ENCODE measurements around the gene GJD3. TPM values are rescaled to one million over a fixed set of nuclear protein-coding genes. Genes with fewer than 3 reads are reported as not detected.
"Not testable (repeated sequence)": the region's sequence is repeated elsewhere in the genome, so short reads cannot be mapped to it uniquely, and the experiment has no call there.

Gene GJD3
- polyA plus RNA-seq, 3 donors: 0.34 TPM; not detected in 2

DNA sequence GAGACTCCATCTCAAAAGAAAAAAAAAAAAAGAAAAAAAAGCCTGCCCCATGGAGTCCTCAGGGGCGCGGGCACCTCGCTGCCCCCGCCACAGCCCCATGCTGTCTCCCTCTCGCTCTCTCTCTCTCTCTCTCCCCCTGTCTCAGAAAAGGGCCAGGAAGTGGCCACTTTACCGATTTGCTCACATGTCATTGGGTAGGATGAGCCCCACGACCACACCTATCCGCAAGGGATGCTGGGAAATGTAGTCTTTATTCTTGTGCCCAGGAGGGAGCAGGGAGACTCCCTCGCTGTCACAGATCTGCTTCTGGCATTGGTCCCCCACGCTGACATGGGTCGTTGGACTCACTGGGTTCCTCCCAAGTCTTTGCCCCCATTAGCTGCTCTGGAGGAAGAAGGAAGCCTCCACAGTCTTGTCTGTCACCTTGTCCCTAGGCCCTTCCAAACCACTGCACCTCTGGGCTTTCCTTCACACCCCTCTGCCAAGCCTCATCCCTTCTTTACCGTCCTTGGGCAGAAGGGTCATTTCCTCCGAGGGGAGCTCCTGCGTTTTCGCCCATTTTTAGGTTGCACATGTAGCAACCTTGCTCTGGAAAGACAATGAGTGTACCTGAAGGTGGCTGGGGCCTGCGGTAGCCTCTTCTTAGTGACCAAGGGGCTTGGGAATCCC lies 6.9 kb upstream of the GJD3 start:
- DNase-seq: no peak

DNA sequence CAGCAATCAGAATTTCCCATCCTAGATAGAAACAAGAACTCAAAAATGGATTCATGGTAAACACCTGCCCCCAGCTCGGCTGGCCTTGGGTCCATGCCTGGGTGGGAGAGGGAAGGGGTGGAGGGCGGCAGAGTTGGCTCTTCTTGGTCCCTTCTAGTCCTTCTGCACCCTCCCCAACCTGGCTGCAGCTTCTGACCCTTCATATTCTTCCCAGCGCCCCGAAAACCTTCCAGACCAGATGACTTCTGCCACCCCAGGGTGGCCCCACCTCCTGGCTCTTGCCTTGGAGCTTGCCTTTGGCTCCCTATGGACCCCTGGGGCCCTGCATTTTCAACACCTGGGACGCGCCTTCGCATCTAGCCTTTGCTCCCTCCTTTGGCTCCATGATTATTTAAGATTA lies 5.4 kb upstream of the GJD3 start:
- DNase-seq: no peak

DNA sequence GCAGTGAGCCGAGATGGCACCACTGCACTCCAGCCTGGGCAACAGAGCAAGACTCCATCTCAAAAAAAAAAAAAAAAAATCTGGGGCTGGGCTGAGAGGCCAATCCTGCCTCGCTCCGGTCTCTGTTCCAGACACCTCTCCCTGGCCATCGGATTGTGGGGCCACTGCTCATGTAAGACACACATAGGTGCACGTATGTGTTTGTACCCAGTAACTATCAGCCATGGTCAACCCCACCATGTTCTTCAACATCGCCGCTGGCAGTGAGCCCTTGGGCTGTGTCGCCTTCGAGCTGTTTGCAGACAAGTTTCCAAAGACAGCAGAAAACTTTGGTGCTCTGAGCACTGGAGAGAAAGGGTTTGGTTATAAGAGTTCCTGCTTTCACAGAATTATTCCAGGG lies 3.2 kb upstream of the GJD3 start:
- DNase-seq: not testable (repeated sequence)

DNA sequence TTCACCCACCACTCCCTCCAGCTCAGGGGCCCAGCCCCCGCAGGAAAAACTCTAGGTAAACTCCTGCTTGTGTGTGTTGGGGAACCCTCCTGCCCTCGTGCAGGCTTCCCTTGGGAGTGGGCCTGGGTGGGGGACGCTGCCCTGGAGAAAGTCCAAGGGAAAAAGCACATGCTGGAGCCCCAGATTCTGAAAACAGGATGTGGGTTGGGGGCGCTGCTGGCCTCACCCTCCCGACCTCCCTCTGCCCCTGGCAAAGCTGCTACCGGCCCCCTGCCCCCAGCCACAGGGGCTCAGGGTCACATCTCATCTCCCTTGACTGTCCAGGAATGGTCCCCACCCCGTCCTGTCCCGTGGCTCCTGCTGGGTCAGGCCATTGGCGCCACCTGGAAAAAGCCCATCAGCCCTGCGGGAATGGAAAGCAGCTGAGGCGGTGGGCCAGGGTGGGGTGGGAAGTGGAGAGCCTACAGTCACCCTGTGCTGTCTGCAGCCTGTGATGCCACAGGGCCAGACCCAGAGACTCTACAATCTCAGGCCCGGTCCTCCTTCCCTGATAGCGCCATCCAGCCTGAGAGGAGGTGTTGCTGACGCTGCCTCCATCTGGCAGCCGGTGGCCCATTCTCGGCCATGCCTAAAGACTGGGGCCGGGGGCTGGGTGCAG lies 2.5 kb upstream of the GJD3 start:
- DNase-seq: no peak

DNA sequence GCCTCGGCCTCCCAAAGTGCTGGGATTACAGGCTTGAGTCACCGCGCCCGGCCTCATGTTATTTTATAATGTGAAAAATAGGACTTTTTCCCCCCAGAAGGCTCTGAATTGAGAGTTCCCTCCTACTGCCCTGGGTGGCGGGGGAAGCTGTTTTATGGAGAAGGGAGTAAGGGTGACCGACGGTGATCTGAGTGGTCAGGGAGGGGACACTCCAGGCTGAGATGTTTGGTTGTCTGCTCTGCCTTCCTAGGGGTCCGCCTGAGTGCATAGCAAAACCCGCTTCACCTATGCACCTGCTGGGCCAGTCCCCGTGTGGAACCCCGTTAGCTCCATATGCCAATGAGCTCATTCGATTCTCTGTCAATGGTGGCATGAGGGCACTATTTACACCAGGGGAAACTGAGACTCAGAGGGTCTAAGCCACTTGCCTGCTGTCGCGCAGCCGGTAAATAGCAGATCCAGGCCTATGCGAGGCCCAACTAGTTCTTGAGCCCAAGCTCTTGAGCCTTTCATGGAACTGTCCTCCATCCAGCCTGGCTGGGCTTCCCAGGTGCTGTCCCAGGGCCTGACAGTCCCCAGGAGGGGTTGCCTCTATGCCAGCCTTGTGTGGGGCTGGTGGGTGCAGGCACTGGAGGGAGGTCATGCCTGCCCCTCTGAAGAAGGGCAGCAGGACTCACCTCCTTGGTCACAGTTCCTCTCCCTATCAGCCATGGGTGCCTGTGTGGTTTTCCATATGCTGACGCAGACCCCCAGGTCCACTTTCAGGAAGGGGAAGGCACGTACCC lies 1.7 kb upstream of the GJD3 start:
- DNase-seq: no peak

DNA sequence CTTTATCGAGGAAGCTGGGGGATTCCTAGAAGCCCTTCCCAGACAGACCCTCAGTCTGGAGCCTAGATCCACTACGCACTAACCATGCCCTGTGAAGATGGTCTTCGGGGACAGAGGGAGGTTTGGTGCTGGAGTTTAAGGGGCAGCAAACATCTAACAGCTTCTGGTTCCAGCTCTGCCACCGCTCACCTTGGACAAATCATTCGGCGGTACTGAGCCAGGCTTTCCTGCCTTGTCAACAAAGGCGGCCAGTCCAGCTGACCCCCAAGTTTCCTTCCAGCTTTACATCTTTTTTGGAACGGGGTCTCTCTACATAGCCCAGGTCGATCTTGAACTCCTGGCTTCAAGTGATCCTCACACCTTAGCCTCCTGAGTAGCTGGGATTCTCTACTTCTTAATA lies 369 bp upstream of the GJD3 start:
- no peak for DNase-seq

DNA sequence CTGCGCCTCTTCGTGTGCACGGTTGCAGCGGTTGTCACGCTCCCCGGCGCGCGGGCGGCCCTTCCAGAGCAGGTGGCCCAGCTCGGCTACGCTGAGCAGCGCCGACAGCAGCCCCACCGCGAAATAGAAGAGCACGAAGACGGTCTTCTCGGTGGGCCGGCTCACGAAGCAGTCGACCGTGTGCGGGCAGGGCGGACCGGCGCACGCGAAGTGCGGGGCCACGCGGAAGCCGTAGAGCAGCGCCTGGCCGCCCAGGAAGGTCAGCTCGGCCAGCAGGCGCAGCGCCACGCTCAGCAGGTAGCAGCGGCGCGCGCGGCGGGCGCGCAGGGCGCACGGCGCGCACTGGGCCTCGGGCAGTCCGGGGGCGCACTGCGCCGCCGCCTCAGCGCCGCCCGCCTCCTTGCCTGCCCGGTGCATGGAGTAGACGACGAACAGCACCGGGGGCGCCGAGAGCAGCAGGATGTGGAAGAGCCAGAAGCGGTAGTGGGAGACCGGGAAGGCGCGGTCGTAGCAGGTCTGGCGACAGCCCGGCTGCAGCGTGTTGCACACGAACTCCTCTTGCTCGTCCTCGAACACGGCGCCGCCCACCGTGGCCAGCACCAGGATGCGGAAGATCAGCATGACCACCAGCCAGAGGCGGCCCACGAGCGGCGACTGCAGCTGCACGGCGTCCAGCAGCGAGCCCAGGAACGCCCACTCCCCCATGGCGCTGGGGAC lies 1.3 kb downstream of the GJD3 start:
- no peak for DNase-seq

DNA sequence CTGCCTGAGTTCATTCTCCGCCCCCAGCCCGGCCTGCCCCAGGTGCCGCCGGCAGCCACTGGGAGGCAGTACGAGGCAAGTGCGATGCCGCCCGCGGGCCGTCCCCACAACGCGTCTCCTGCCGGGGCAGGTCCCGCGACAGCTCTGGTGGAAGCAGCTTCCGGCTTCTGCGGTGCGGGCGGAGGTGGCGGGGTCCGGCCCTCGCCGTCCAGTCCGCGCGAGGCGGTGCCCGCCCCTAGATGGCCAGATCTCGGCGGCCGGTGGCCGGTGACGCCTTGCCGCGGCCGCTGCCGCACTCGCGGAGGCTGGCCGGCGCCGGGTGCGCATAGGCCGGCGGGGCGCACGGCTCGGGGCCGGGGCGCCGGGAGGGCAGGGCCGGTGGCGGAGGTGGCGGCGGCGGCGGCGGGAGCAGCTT lies 1.8 kb downstream of the GJD3 start:
- DNase-seq: peak; percentile 69

DNA sequence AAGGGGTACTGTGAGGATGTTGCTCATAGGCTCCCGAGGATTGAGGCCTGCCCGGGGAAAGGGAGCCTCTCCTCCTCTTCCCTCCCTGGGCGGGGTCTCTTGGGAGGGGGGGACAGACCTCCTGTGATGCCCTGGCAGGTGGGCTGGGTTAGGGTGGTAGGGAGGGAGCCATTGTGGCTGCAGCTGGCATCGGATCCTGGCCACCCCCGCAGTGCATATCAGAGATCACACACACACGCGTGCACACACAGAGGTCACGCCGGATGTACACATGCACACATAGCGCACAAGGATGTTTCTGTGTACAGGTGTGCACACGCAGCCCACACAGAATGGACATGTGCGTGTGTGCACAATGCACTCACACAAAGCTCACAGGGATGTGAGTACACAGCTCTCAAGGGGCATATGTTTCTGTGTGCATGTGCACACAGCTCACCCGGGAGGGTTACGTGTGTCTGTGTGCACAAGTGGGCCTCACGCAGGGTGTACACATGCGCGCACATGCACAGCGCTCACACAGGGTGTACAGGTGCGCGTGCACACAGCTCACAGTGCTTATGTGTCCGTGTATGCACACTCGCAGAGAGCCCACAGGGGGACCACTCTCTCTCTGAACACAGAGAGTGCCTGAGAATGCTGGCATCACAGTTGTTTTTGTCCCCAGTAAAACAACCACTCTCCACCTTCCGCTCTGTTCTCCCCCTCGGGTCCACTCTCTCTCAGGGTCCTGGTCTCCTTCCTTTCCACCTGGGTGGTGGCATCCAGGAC lies 2.4 kb downstream of the GJD3 start:
- DNase-seq: no peak

DNA sequence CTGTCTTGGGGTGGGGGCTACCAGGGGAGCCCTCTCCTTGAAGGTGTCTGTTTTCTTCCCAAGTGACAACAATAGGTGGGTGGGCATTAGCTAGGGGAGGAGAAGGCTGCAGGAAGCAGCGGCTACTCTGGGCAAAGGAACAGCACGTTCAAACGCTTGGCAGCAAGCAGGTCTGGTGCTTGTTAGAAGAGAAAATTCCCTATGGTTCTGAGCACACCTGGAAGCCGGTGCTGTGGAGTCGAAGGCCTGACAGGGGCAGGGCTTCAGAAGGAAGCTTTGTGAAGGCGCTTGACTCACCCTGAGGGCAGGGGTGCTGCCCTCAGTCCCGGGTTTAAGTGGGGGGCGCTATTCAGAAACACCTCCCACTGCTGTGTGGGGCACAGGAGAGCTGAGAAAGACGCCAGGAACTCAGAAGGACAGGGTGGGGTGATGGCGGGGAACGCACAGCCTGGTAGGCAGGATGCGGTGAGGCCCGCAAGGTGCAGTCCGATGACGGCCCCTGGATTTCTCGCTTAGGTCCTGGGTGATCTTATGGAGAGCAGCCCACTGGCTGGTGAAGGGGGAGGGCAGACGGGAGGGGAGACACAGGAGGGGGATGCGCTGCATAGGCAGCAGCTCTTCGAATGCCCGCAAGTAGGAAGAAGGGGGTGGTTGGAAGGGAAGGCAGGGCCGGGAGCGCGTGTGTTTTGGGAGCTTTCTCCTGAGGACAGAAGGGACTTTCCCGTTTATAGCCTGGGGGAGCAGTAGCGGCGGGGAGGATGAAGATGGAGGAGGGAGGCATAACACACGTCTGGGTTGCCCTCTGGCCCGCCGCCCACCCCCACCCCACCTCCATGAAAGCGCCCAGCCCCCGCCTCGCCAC lies 3.2 kb downstream of the GJD3 start:
- DNase-seq: no peak

DNA sequence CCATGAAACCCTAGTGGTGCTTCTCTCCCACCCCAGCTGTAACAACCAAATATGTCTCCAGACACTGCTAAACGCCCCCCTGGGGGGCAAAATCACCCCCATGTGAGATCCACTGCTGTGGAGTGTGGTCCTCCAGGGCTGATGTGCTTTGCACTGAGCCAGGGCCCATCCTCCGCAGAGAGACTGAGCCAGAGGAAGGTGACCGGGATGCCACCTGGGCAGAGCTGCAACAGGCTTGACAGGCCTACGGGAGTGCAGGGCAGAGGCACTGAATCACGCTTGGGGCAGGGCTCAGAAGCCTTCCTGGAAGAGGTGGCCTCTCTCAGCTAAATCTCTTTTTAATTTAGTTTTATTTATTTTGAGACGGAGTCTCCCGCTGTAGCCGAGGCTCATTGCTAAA lies 4.4 kb downstream of the GJD3 start:
- no peak for DNase-seq

DNA sequence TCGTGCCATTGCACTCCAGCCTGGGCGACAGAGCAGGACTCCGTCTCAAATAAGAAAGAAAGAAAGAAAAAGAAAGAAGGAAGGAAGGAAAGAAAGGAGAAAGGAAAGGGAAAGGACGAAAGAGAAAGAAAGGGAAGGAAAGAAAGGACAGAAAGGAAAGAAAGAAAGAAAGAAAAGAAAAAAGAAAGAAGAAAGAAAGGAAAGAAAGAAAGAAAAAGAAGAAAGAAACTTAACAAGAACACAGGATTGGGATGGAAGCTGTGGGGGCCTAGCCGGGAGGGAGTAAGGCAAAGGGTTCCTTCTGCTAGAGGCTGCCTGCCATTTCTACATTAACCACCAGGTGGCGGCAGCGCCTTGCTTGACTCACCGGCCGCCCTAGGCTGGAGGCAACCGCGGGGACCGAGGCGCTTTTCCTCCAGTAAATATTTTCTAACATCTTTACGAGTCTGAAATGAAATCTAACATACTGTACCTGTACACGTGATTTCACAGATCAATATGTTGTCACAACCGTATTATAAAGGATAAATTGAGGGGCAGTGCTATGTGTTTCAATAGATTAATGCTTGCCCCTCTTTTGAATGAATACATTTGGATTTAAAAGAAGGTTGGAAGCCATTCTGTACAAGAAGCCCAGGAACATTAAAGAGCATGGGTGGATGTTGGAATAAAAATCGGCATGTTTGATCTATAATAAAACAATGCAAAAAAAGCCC lies 6.1 kb downstream of the GJD3 start:
- peak; percentile 82 for DNase-seq

DNA sequence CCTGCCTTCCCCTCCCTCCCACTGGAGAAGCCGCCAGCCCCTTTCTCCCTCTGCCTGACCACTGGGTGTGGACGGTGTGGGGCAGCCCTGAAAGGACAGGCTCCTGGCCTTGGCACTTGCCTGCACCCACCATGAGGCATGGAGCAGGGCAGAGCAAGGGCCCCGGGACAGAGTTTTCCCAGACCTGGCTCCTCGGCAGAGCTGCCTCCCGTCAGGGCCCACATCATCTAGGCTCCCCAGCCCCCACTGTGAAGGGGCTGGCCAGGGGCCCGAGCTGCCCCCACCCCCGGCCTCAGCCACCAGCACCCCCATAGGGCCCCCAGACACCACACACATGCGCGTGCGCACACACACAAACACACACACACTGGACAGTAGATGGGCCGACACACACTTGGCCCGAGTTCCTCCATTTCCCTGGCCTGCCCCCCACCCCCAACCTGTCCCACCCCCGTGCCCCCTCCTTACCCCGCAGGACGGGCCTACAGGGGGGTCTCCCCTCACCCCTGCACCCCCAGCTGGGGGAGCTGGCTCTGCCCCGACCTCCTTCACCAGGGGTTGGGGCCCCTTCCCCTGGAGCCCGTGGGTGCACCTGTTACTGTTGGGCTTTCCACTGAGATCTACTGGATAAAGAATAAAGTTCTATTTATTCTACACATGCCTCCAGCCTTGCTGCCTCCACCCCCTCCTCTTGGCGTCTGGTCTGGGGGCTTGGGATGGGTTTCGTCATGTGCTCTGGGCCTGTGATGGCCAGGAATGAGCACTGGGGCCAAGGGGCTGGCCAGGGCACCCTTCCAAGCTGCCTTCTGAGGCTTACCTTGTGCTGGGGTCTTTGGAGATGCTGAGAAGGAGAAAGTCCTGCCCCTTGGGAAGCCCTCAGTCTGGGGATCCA lies 7.3 kb downstream of the GJD3 start:
- no peak for DNase-seq

DNA sequence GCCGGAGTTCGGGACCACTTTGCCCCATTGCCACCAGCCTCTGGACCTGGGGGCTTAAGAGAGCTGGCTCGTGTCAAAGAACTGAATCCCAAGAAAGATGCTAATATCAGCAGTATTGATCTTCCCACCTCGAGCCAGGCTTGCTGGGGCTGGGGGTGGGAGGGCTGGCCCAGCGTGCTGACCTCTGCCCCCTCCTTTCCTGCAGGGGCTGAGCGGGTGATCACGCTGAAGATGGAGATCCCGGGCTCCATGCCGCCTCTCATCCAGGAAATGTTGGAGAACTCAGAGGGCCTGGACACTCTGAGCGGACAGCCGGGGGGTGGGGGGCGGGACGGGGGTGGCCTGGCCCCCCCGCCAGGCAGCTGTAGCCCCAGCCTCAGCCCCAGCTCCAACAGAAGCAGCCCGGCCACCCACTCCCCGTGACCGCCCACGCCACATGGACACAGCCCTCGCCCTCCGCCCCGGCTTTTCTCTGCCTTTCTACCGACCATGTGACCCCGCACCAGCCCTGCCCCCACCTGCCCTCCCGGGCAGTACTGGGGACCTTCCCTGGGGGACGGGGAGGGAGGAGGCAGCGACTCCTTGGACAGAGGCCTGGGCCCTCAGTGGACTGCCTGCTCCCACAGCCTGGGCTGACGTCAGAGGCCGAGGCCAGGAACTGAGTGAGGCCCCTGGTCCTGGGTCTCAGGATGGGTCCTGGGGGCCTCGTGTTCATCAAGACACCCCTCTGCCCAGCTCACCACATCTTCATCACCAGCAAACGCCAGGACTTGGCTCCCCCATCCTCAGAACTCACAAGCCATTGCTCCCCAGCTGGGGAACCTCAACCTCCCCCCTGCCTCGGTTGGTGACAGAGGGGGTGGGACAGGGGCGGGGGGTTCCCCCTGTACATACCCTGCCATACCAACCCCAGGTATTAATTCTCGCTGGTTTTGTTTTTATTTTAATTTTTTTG lies 8.5 kb downstream of the GJD3 start:
- no peak for DNase-seq

DNA sequence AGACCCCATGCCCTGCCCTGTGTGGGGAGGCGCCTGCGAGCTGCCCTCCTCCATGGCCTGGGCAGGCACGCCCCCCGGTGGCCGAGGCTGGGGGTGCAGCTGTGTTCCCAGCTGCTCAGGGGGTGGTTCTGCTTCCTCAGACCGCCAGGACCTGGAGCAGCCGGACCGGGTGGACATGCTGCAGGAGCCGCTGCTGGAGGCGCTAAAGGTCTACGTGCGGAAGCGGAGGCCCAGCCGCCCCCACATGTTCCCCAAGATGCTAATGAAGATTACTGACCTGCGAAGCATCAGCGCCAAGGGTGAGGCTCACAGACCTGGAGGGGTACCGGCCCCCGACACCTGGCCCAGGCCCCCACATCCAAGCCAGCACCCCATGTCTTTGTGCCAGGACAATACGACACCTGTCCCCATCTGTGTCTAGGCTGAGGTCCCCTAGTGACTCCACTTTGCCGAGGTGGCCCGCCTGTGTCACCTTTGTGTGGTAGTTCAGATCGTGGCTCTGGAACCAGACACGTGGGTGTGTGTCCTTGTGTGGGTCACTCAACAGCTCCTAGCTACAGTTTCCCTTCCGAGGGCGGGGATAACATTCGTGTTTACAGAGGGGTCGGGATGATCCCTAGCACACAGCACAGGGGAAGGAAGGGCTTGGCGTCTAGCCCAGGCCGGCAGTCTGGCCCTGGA lies 9.3 kb downstream of the GJD3 start:
- DNase-seq: no peak

DNA sequence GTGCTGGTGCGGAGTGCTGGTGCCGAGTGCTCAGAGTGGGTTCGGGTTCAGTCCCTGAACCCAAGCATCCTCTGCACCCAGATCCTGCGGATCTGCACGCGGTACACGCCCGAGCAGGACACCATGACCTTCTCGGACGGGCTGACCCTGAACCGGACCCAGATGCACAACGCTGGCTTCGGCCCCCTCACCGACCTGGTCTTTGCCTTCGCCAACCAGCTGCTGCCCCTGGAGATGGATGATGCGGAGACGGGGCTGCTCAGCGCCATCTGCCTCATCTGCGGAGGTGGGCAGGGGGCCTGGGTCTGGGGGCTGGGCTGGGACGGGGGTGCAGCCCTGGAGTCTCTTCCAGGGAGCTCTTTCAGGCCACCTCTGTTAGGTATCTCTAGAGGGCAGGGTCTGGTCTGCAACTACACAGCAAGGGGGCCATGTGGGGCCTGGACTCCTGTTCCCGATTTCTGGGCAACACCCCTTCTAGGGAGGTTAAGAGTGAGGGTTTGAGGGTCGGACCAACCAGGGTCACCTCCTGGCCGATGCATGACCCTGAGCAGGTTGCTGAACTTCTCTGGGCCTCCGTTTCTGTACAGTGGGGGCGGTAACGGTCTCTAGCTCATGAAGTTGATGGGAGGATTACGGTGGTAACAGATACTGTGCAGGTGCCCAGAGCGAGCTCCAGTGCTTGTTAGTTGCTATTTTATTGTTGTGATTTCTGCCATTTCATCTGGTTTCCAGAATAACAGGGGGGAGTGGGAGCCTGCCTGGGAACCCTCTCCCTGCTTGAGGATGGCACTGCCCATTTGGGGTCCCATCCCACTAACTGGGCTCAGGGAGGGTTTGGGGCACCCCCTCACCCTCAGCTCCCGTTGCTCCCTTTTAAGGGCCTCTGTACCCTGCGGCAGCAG lies 10.1 kb downstream of the GJD3 start:
- DNase-seq: no peak

Data from renal pelvis (tissue), 4 donors.